Activated CD4-positive, alpha-beta T cell treated with anti-CD3 and anti-CD28 coated beads, Interleukin-2, amount 50 U/mL, for 24 hours (primary cell): ENCODE measurements around the gene MRGPRD.
"Not testable (repeated sequence)": the region's sequence is repeated elsewhere in the genome, so short reads cannot be mapped to it uniquely, and the experiment has no call there.

Experiments
- DNase-seq, 2 donors: peaks; one replicate each; pipeline ENCODE4 v3.0.0-alpha.2; 2020; ENCODE audit warnings: low read depth in 1 of 2, low spot score in 1 of 2

Gene MRGPRD

GRCh38 chr11:68994161-68994893 is 13.5 kb upstream of the MRGPRD start:
- DNase-seq, result no peak

DNA sequence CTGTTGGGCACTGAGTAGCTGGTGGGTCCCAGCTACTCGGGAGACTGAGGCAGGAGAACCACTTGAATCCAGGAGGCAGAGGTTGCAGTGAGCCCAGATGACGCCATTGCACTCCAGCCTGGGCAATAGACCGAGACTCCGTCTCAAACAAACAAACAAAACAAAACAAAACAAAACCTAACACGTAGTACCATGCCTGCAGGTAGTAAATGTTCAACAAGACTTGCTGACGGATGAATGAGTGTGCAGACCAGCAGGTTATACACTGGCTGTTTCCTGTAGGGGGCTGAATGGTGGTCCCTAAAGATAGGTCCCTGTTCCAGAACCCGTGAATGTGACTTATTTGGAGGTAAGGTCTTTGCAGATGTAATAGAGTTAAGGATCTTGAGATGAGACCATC is 12.8 kb upstream of the MRGPRD start:
- no peak for DNase-seq

DNA sequence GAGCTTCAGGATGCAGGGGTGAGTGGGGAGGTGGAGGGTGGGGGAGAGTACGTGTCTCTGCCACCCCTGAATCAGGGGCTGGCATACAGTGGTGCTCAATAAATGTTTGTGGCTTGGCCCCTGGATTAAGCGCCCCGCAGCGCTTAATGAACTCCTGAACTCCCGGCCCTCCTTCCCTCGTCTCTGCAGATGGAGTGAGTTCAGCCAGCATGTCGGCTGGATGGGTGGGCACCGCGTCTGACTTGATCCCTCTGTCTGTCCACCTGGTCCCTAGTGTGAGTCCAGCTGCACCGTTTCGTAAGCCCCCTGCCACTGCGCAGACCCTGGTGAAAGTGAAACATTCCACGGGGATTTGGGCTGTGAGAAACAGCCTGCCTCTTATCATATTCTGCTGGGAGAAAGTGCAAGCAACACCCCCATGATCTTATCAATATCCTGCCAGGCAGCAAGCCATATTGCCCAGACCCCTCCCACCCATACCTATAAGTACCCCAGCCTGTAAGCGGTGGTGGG is 12.0 kb upstream of the MRGPRD start:
- DNase-seq, result no peak

DNA sequence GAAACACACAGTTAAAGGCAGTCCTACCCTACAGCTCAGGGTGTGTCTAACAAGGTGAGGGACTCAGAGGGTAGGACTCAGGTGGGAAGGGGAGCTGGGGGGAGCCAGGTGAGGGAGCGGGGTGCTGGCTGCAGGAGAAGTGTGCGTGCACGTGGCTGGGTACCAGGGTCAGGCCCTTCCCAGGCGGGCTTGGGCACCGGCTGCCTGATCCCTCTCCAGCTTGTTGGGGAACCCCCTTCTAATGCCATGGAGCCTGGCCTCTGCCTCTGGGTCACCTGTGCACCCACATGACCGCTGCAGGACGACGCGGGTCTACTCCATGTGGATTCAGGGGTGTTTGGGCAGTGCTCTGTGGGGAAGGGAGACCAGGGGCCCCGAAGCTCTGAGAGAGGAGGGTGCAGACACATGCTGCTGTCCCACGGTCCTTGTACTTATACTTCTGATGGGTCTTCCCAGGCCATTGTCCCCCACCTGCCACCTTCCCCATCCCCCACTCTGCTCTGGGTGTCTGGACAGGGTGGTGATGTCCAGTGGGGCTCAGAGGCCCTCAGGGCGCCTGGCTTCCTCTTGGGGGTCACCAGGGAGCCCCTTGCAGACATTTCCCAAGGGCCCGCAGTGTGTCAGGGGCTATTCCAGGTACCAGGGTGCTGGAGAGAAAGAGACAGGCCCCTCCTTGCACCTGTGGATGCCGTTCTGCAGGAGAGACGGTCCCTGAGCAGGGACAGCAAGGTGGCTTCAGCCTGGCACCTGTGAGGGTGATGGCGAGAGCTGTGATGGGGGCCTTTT is 10.4 kb upstream of the MRGPRD start:
- no peak for DNase-seq

DNA sequence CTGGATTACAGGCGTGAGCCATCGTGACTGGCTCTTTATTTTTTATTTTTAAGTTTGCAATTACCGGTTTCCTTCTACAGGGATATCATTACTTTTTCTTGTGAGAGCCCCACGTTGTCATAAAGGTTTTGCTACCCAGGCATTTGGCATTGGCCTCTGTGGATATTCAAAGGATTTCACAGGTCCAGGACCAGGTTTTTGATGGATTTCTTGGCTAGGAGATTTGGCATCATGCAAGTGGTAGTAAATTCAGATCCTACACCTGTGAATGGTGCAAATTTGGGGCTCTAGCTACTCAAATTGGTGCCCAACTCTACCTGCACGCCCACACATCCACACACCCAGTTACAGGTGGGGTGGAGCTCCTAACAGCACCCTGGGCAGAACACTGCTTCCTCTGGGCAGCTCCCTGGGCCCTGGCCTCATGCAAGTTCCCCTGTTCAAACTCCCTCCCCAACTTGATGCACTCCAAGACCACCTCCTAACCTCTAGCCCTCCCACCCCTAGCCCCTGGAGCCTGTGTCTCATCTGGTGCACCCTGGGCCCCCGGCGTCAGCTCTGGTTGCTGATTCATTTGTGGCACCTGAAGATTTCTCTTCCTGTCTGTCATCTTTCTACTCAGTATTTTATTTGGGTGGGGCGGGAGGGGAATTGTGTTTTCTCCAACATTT is 9.3 kb upstream of the MRGPRD start:
- DNase-seq, result no peak

- DNase-seq, result no peak
These were observed 7.7 kb upstream of the MRGPRD start for GRCh38 chr11:68988491-68988890.

DNA sequence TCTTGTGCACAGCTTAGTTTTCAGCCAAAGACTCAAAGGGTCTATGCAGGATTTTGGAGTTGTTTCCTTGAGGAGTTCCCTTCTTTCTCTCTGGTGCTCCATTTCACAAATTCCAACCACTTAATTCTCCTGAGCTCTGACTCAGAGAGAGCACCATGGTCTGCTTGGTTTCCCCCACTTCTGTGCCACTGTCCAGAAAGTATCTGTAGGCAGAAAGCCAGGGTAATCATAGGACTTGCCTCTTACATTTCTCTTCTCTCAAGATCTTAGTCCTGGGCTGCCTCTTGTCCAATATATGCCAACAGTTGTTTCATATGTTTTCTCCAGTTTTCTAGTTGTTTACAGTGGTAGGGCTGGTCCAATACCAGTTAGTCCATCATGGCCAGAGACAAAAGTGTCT is 6.4 kb upstream of the MRGPRD start:
- no peak for DNase-seq

DNA sequence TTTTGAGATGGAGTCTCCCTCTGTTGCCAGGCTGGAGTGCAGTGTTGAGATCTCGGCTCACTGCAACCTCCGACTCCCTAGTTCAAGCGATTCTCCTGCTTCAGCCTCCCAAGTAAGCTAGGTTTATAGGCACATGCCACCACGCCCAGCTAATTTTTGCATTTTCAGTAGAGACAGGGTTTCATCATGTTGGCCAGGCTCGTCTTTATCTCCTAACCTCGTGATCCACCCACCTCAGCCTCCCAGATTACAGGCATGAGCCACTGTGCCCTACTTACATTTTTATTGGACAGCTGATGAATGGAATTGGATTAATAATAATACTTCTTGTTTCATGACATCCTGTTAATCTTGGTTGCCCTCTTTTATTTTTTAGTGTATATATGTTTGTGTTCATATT is 3.0 kb upstream of the MRGPRD start:
- no peak for DNase-seq

DNA sequence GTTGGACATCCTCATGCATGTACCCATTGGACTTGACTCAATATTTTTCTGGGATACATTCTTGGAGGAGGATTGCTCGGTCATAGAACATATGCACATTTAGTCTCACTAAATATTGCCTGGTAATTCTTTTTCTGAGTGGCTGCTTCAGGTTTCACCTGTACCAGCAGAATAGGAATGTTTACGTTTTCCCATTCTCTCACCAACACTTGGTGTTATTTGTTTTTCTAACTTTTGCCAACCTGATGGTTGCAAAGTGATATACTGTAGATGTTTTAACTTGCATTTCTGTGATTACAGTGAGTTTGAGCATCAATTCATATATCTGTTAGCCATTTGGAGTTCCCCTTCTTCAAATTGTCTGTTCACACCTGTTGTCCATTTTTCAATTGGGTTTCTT is 1.3 kb upstream of the MRGPRD start:
- no peak for DNase-seq

GRCh38 chr11:68979931-68980775 is 633 bp downstream of the MRGPRD start:
- no peak for DNase-seq

GRCh38 chr11:68978931-68979594 is 1.7 kb downstream of the MRGPRD start:
- no peak for DNase-seq

DNA sequence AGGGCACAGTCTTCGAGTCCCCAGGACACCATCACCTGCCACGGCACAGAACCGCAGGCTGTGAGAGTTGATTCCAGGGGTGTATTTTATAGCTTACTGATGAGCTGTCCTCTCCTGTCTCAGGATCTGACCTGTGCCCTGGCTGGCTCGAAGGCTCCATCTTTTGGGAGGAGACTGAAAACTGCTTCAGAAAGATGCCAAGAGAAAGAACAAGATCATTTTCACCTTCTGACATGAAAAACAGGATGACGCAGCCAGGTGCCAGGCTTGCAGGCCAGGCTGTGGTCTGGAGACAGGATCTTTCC is 2.2 kb downstream of the MRGPRD start:
- DNase-seq, result no peak

- DNase-seq, result no peak
These were observed 2.8 kb downstream of the MRGPRD start for GRCh38 chr11:68977781-68978625.

GRCh38 chr11:68976563-68976962 is 4.2 kb downstream of the MRGPRD start:
- DNase-seq, result no peak

DNA sequence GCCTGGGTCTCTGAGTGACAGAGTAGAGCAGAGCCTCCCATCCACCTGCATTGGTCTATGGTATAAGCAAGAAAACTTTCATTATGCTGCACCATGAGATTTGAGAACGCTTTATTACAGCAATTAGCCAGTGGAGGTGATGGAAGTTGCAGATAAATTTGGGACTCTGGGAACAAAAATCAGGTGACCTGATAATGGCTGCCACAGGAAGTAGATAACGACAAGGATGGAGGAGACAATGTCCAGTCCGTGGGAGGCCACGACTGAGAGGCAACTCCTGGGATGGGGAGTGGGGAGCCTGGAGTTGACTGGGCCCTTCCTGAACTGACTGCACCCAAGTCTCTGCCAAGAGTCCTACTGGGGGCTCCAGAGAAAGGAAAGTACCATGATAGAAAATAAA is 4.7 kb downstream of the MRGPRD start:
- no peak for DNase-seq

GRCh38 chr11:68974421-68975194 is 6.2 kb downstream of the MRGPRD start:
- DNase-seq, result no peak

- DNase-seq, result not testable (repeated sequence)
These were observed 7.1 kb downstream of the MRGPRD start for GRCh38 chr11:68973706-68974105.

DNA sequence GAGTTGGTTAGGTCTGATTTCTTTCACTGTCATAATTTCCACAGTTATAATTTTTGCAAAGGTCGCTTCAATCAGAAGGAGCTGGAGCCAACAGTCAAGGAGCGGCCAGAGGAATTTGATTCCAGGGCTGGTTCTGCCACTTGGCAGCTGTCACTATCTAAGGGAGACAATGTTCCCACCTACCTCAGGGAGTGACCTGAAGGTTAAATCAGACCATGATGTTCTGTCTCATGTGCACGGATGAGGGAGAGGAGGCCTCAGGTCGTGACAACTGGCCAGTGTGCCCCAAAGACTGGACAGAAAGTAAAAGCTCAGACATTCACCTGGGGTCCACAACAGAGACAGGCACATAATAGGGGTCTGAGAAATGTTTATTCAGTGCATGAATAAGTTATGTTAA is 7.6 kb downstream of the MRGPRD start:
- DNase-seq, result no peak
